H54 (cell line): ENCODE measurements around the gene PPM1K.

ENCODE experiments used
- DNase-seq: peaks from one replicate; pipeline ENCODE4 v3.0.0; 2011; ENCODE audit warnings: low spot score, mixed read lengths; ENCODE audit not compliant: insufficient read length
- FAIRE-seq: peaks from 3 replicates; lab custom pipeline; 2011; peaks lifted over from hg19 to GRCh38; lab: Jason Lieb, UNC
- POLR2A ChIP-seq: IDR thresholded peaks from 2 replicates; pipeline ENCODE4 v1.6.1; 2011; ENCODE audit warnings: low read depth, mild to moderate bottlenecking, low read length

PPM1K gene

DNA sequence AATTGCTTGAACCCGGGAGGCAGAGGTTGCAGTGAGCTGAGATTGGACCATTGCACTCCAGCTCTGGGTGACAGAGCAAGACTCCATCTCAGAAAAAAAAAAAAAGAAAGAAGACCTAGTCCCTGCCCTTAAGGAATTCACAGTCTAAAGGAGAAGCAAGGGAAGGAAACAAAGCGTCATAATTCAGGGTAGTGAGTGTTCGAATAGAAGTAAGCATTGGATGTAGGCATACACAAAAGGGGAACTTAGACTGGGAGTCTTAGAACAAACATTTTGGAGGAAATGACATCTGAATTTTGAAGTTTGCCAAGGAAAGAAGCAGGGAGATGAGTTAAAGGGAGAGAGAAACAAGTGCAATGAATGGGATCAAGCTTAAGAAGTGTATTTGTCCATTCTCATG lies 32.4 kb downstream of the PPM1K start:
- TF ChIP-seq POLR2A = no peak
- FAIRE-seq (no peak), DNase-seq (no peak)

- no peak for FAIRE-seq
Measured at GRCh38 chr4:88247148-88247547, 37.2 kb downstream of the PPM1K start.

GRCh38 chr4:88246600-88246999 lies 37.8 kb downstream of the PPM1K start:
- DNase-seq = no peak
- no peak for TF ChIP-seq POLR2A
- FAIRE-seq = no peak

More at GRCh38 chr4:88247148-88247547, 37.2 kb downstream of the PPM1K start:
- no peak for DNase-seq
- TF ChIP-seq POLR2A = no peak

DNA sequence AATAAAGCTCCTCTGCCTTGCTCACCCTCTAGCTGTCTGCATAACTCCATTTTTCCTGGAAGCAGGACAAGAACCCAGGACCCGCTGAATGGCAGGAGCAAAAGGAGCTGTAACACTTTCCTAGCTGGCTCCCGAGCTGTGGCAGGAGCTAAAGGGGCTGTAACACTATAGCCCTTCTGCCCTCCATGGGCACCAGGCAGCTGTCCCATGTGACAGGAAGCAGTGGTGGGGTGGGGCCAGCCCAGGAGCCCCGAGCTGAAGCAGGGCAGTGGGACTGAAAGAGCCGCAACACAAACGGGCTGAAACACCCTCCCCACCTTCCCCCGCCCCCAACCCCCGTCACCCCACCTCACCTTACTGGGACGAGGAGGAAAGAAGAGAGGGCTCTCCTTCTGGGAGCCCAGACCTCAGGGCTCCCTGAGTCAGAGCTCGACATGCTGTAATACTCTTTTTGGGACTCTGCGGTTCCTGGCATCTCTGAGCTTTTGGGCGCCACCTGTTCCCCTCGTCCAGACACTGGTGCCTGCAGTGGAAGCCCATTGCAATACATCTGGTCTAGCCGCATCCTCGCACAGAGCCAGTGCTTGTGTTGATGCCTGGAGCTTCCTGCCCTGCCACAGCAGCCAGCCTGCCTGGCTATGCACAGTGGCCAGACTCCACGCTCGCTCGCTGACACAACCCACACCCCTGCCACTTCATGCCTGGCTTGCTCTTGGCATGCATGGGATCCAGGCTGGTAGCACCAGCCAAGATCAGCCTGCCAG lies 39.4 kb downstream of the PPM1K start:
- DNase-seq (no peak), FAIRE-seq (no peak)
- no peak for TF ChIP-seq POLR2A

DNA sequence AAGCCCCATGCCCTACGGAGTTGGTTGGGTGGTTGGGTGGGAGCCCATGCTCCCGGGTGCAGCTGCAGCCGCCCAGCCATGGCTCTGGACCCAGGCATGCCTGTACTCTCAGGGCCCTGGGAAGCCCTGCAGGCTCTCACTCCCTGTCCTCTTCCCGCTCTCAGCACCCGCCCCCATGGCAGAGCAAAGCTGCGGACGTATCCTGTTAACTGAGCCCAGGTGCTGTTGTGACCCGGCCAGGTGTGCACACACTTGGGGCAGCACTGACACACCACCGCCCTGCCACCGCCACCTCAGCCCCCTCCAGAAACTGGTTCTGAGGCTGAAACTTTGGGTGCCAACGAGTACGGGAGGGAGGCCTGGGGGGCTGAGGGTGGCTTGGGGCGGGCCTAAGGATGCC lies 40.3 kb downstream of the PPM1K start:
- no peak for TF ChIP-seq POLR2A
- FAIRE-seq (no peak), DNase-seq (no peak)

- no peak for TF ChIP-seq POLR2A
- no peak for FAIRE-seq
- no peak for DNase-seq
Measured at GRCh38 chr4:88242144-88242543, 42.2 kb downstream of the PPM1K start.

DNA sequence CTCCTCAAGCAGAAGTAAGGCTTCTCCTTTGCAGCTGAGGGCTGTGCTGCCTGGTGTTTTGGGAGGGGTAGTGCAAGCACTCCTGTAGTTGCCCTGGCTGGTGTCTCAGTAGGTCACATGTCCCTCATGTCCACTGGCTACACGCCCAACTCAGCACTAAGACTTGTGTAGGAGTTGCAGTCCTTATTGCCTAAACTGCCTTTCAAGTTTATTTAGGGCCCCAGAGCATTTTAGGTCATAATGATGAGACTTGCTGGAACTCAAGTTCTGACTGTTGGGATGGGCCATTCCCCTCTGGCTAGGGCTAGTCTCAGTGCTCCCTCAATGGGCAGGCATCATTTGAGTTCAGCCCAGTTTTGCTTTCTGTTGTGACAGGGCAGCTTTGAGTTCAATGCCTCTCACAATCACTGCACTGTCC lies 44.1 kb downstream of the PPM1K start:
- FAIRE-seq (no peak), DNase-seq (no peak)
- no peak for TF ChIP-seq POLR2A

GRCh38 chr4:88230969-88231771 lies 53.2 kb downstream of the PPM1K start:
- TF ChIP-seq POLR2A = no peak
- no peak for DNase-seq
- no peak for FAIRE-seq

- no peak for TF ChIP-seq POLR2A
- FAIRE-seq (no peak), DNase-seq (no peak)
Measured at GRCh38 chr4:88230461-88230891, 53.9 kb downstream of the PPM1K start.

DNA sequence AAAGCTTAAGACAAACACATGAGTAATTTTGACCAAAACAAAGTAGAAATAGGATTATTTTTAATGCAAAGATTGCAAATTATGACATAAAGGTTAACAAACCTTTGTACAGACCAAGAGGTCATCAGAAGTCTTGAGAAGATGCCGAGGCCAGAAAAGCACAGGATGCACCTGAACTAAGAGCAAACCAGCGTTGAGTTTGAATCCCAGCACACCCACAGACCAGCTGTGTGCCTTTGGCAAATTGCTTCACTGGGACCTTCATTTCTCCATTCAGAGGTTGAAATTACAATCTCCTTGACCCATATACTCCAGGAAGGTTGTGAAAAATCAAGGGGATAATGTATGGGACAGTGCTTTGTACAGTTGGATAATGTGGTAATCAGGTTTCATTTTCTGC lies 56.6 kb downstream of the PPM1K start:
- no peak for FAIRE-seq
- TF ChIP-seq POLR2A = no peak
- no peak for DNase-seq

GRCh38 chr4:88226143-88226542 lies 58.2 kb downstream of the PPM1K start:
- no peak for TF ChIP-seq POLR2A
- no peak for FAIRE-seq
- no peak for DNase-seq

- FAIRE-seq (no peak), DNase-seq (no peak)
- TF ChIP-seq POLR2A = no peak
Measured at GRCh38 chr4:88225232-88226105, 58.9 kb downstream of the PPM1K start.

DNA sequence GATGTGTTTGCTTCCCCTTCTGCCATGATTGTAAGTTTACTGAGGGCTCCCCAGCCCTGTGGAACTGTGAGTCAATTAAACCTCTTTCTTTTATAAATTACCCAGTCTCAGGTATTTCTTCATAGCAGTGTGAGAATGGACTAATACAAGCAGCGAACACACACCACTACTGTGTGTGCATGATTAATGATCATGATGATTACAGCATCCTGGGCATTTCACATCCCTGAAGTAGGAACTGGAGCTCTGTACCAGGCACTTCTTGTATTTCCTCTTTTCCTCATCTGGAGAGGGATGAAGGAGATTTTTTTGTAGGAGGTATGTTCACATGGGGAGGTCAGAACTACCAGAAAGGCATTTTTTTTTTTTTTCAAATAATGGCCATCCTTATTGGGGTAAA lies 60.8 kb downstream of the PPM1K start:
- no peak for FAIRE-seq
- no peak for DNase-seq
- no peak for TF ChIP-seq POLR2A

- FAIRE-seq (no peak), DNase-seq (no peak)
- no peak for TF ChIP-seq POLR2A
Measured at GRCh38 chr4:88219099-88219498, 65.3 kb downstream of the PPM1K start.
